HG02852 (cell line): ENCODE results near the gene PACRG.

Experiments
- ATAC-seq: cut with Tn5 transposase; IDR thresholded peaks from one replicate; pipeline ENCODE4 v1.9.1; 2021; ENCODE audit warnings: mild to moderate bottlenecking, moderate library complexity; ENCODE audit not compliant: unreplicated experiment

Gene PACRG

DNA sequence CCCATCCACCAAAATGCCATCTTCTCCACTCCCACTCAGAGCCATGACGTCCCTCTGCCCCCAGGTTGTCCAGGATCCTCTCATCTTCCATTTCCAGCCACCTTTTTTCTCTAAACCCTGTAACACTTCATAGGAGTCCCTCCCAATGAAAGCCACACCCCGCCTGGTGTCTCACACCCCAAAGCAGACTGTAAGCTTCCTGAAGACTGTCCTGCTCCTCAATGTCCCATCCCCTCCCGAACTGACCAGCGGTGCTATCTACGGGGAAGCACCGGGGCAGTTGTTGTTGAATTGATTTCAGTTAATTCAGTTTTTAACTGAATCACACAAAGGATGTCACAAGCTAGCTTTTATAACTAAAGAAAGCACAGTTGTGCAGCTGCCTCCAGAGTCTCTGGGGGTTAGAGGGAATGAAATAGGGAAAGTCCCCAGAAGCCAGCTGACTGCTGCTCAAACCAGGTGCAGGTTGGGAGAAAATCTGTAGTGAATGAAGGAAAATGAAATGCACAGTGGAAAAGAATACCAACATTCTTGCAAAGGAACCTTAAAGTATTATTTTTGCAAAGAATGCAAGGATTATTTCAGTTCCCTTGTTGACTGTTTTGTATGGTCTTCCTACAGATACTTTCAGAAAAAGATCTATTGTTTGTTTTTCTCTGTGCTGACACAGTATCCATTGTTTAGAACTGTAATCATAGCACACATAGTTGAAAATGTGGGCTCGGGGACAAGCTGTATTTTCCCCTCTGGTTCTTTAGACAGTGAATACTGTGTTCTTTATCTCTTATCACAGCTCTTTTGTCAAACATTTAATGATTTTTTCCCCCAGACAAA is 464.1 kb downstream of the PACRG start:
- no peak for ATAC-seq

DNA sequence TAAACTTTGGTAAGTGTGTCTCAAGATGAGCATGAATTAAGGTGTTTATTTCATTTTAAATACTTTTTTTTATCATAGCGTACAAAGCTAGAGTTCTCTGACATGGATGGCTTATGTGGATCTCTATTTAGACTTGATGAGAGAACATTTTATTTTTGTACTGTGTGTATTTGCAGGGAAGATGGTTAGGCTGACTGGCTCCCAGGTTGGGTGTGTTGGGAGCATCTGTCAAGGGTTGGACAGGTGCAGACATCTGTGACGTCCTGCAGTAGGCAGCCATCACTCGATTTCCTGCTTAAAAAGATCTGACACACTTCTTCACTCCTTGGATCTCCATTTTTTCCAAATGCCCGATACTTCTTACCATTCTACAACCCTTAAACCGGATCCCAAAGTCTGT is 464.8 kb downstream of the PACRG start:
- ATAC-seq, result no peak

DNA sequence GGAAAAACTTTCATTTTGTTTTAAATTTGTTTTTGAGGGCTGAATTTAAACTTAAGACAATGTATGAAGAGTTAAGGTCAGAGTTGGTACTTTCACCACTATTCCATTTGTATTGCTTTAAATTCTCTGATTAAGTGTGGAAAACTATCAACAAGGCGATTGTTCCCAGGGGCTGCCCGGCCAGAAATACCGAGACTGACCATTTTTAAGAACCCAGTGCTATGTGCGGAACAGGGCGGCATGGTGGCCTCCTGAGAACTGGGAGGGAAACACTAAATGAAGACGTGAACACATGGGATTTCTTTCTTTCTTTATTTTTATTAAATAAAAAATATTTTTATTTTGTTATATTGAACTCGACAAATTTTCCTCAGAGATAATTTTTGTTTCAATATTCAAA is 465.6 kb downstream of the PACRG start:
- ATAC-seq, result no peak

DNA sequence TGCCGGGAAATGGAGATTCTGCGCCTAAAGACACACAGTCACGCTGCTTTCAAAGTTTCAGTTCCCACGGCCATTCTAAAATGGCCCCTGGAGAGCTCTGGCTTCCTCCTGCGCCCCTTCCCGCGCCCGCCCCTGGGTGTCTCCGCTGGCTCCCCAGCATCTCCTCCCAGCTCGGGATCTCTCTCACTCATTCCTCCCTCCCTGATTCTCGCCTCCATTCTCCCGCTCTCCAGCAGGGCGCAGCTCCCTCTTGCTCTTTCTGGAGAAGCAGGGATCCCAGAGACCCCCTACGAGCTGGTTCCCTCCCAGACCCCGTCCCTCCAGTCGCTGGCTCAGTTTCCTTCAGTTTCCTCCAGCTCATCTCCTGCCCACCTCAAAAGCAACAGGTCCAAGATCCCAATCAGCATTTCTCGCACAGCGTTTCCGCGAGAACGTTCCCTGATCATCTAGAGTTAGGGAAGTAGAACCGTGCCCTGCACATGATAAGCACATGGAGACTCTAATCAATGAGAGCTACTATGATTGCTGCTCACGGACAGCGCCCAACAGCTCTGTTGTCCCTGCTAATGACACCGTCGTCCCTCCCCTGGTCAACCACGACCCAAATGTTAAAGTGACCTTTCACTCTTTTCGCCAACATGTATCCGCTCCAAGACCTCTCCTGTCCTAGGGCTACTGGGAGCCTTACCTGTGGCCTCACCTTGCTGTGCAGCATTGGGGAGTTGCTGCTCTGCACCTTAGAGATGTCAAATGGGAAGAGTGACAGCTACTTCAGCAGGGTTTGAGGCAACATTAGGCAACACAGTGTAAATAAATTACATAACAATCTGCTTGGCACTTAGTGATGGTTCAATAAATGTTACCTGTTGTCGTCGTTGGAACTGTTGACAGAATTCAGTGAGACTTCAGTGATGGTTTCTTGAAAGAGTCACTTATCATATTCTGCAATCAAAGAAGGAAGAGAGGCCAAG is 468.2 kb downstream of the PACRG start:
- no peak for ATAC-seq

DNA sequence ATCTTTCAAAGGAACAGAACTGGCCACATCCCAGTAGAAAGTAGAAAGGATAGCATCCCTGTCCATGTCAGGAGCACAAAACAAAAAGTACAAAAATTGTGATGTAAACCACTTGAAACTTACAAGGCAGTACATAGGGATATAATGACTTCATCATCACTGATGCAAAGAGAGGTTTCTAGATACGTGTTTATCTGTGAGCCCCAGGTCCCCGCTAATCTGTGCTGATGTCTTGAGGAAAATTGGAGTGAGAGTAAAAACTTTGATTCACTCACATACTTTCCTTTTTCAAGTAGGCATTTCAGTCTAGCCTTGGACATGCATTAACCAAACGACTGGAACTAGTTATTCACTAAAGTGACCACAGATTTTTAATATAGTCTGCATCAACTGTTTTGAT is 470.1 kb downstream of the PACRG start:
- ATAC-seq, result no peak

DNA sequence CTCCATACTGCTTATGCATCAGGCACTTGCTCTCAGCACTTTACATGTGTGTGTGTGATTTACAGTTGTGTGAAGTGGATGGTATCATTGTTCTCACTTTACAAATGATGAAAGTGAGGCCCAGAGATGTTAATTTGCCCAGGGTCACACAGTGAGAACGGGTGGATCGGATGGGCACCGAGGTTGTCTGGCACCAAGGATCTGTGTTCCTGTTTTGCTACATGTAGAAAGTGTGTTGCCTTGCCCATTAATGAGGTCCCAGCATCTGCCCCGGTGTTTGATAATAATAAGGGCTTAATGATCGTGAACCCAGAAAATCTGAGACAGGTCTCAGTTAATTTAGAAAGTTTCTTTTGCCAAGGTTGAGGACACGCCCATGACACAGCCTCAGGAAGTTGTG is 470.6 kb downstream of the PACRG start:
- no peak for ATAC-seq

DNA sequence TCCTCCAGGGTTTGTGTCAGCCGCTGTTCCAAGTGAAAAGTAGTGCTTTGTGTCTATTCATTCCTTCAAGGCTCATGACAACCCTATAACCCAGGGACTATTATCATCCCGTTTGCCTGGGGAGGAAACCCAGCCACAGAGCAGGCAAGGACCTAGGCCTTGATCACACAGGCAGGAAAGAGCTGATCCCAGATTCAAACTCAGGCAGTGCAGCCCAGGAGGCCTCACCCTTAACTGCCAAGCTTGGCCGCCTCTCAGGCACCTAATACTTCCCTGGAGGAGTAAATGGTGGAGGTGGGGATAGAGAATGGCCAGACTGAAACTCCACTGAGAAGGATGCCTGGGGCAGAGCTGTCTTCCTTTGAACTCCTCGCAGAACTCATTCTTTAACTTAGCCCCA is 471.6 kb downstream of the PACRG start:
- no peak for ATAC-seq

DNA sequence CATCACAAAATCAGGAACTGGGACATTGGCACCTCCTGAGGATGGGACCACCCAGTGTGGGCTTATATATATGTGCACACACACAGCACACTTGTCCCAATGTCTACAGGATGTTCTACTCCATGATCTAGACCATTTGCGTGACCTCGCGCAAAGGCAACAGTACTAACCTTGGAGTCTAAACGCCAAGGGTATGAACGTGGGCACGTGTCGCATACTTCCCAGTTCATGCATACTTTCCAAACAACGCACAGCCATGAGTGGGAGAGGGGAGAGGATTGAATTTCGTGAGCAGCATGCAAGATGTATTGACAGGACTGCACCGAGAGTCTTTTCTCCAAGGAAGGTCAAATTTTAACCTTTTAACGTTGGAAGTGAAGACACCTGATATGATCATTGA is 472.5 kb downstream of the PACRG start:
- ATAC-seq, result no peak

DNA sequence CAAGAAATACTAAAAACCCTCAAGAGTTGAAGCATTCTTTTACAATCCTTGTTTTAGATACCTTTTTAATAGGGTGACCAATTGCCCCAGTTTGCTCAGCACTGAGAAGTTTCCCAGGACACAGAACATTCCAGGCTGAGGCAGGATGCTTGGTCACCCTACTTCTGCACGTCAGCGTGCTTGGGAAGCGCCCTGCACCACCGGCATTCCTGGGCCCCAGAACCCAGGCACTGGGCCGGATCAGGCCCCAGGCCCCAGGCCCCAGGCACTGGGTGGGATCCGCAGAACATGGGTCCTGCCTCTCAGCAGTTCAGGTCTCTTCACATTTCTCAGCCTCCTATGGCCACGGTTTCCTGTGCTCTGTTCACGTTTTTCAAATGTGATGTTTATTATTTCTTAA is 472.9 kb downstream of the PACRG start:
- no peak for ATAC-seq

DNA sequence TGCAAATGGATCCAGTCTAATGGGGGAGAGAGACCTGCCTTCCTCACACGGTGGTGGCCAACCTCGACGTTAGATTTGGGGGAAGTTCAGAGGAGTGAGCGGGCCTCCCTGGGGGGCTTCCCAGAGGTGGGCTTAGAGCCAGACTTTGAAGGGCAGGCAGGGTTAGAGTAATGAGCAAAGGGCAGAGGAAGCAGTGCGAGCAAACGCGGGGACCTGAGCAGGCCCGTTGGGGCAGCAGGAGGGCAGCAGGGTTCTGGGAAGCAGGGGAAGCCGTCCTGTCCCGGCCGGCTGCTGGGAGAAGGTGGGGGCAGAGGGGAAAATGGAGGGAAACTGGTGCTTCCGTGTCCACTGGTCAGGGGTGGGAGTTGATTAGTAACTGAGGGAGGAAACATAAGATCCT is 474.1 kb downstream of the PACRG start:
- ATAC-seq, result no peak

DNA sequence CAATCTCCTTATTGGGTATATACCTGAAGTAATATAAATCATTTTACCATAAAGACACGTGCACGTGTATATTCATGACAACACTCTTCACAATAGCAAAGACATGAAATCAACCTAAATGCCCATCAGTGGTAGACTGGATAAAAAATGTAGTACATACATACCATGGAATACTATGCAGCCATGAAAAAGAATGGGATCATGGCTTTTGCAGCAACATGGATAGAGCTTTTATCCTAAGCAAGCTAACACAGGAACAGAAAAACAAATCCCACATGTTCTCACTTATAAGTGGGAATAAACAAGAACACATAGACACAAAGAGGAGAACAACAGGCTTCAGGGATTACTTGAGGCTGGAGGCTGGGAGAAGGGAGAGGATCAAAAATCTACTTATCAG is 478.4 kb downstream of the PACRG start:
- ATAC-seq, result no peak

DNA sequence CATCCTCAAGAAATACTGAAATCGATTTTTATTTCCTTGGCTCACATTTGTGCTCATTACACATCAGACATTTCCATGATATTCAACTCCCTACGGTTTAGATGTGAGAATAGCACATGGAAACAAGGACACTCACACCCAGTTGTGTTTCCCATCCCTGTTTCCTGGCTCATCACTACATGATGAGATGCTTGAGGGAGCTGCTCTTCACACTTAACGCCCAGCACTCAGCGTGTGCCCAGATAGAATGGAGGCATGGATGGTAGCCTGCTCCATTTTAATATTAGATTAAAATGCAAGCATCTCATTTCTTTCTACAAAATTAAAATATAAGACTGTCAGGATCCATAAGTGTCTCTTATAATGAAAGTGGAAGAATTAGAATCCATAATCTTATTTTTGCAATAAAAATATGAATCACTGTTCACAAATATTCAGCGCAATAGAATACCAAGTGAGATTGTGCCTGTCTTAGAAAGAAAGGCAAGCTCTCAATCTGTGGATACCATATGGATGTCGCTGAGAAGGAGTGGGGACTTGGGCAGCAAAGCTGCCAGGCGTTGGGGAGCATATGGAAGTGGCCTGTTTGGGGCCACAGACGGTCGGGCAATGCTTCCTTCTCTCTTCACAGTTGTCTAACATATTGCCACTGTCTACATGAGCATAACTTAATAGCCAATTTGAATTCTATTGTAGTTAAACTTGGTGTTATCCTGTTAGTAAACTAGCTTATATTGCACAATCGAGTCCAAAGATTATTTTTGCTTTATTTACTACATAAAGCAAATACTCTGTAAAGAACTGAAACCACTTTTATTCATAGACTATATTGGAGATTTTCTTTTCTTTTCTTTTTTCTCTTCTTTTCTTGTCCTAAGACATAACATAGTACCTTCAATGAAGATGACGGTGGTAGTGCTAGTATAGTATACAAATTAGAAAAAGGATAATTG is 479.9 kb downstream of the PACRG start:
- no peak for ATAC-seq

DNA sequence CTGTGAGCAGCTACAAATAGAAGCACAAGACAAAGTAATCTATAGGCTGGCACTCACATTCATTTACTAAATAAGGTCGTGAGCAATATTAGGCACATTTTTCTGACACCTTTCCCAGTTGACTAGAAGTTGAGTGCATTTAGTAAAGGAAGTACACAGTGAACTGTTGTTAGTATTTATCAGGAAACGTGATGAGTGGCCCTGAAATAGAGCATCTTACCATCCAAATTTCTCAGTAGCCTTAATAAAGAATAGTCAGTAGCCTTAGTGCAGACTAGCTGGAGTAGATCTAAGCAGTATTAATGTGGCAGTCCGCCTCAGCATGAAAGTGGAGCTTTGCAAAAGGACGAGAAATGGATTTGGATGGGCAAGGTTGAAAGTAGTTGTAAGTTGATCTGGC is 481.2 kb downstream of the PACRG start:
- no peak for ATAC-seq

DNA sequence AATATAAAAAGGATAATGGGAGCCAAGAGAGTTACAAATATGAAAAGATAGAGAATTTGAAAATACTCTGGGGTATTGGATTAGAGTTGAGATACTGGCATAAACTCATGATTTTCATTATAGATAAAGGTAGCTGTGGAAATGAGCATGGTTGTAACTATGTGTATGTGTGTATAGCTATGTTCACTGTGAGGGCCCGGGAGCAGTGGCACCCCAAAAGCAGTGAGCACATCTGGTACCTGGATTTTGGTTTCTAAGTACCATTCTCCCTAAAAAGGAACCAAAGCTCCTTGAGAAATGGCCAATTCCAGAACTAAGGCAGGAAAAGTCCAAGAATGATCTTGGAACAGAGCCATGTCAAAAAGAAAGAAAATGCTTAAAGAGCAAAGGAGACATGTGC is 484.3 kb downstream of the PACRG start:
- ATAC-seq, result no peak

DNA sequence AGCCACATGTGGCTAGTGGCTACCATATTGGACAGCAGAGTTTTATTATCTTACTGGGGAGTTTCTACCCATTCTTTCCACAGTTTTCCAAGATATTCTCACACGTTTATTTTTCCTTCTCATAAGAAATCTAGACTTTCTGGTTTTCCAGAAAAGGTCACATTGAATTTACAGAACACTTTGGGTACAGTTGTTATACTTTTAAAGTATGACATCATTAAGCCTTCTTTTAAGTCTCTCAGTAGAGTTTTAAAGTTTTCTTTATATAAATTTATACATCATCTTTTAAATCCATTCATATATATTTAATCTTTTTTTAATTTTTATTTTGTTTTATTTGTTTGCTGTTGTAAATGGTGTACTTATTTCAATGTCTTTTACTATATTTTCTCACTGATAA is 486.5 kb downstream of the PACRG start:
- ATAC-seq, result no peak

DNA sequence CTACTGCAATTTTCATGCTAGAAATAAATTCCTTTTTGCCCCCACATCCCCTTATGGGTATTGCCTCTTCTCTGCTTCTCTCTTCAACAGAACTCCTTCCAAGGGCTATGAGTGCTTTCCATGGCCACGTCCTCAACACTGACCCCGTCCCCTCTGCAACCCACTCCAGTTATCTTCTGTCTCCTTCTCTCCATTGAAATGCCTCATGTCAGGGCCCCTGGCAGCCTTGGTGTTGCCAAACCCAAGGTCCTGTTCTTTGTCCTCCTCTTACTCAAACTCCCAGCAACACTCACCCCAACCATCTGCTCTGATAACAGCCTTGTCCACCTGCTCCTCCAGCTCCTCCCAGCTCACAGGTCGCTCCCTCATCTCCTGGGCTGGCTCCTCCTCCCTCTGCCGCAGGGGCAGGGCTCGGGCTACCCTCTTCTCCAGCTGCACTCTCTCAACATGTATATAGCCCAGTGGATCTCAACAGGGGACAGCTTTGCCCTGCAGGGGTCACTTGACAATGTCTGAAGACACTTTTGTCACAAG is 490.7 kb downstream of the PACRG start:
- ATAC-seq, result no peak

DNA sequence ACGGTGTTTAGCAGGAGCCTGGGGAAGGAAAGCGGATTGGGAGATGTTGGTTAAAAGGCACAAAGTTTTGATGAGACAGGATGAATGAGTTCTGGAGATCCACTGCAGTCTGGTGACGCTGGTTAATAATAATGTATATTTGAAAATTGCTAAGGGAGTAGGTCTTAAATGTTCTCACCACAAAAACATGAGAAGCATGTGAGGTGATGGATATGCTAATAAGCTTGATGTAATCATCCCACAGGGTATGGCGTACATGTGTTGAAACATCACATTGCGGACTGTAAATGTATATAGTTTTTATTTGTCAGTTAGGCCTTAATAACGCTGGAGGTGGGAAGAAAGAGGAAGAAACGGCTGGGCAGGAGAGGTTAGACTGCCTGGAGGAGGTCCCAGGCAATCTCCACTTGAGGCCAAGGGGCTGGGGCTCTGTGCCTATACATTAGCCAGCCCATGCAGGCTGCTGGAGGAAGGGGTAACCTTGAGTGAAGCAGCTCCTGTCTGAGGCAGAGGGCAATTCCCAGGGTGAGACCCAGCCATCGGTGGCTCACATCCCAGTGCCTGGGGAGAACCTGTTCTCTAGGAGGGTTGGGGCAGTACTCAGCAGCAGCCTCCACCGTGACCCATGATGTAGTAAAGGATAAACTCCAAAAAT is 498.5 kb downstream of the PACRG start:
- ATAC-seq, result no peak

DNA sequence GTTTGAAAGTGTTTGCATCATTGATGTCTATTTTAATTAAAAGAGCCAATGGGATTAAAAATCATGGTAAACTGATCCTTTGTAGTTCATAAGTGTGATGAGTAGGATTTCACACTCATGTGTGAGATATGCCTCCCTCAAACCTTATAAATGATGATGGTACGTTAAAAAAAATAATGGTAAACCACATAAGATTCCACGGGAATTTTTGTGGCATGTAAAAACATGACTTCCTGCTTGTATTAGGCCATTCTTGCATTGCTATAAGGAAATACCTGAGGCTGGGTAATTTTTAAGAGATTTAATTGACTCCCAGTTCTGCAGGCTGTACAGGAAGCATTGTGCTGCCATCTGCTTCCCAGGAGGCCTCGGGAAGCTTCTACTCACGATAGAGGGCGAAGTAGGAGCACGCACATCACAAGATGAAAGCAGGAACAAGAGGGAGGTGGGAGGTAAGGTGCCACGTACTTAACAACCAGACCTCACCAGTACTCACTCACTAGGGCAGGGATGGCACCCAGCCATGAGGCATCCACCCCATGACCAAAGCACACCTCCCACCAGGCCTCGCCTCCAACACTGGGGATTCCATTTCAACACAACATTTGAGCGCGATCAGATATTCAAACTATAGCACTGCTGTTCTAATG is 499.2 kb downstream of the PACRG start:
- ATAC-seq, result no peak

DNA sequence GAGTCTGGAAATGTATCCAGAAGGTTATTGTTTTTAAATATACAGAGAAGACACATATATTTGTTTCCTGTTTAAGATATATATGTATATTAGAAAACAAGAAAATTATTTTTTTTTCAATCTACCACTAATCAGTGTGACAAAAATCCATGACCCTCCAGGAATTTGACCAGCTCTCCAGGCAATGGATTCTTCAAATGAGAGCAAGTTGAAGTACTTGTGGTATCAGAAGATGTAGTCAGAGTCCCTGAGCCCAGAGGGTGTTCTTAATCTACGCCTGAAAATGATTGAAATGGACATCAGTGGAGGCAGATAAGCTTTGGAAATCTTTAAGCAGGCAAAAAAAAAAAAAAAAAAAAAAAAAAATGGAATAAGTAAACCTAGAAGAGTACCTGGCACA is 500.3 kb downstream of the PACRG start:
- ATAC-seq, result no peak

DNA sequence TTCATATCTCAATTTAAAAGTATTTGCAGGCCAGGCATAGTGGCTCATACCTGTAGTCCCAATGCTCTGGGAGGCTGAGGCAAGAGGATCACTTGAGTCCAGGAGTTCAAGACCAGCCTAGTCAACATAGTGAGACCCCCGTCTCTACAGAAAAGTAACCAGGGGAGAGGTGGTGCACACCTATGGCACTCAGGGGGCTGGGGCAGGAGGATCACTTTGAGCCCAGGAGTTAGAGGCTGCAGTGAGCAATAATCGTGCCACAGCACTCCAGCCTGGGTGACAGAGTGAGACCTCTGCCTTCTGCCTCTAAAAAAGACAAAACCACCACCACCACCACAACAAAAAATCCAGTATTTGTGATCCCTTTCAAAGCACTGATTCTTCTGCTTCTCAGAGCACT is 501.3 kb downstream of the PACRG start:
- ATAC-seq, result no peak
